ENCODE data around the gene INTS6L. TPM values are rescaled to one million over a fixed set of nuclear protein-coding genes. Genes with fewer than 3 reads are reported as not detected.
"Not testable (repeated sequence)": the region's sequence is repeated elsewhere in the genome, so short reads cannot be mapped to it uniquely, and the experiment has no call there.

Gene INTS6L
- total RNA-seq, 1 donor from 2014 or later, result 2.4 TPM

GRCh38 chrX:135581496-135581895, 61.0 kb downstream of the INTS6L start:
- intact Hi-C loops (cut with DNase I), result no loop called here
- DNase-seq (no peak), ATAC-seq (ENCODE audit: poor library complexity) (no peak)

DNA sequence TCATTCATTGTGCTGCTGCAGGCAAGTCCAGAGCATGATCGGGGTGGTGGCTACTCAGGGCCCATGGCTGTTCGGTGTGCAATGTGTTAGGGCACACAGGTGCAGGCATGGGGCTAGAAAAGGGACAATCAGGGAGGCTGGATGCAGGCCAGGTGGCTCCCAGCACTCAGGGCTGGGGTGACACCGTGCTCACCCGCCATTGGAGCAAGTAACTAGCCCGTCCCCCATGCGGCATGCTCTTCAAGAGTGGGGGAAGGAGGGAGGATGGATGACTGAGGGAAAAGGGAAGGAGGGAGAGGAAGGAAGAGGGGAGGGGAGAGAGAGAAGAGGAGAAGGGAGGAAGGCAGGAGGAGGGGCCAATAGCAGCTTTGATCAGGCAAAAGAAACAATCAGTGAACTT, 64.7 kb downstream of the INTS6L start:
- ATAC-seq (ENCODE audit: poor library complexity) (no peak), DNase-seq (no peak)
- intact Hi-C loops (cut with DNase I), result no loop called here

GRCh38 chrX:135591871-135592270, 71.4 kb downstream of the INTS6L start:
- no peak for DNase-seq
- ATAC-seq (ENCODE audit: poor library complexity), result no peak
- intact Hi-C loops (cut with DNase I), result no loop called here

- DNase-seq; intact Hi-C loops (cut with DNase I); ATAC-seq (ENCODE audit: poor library complexity): not testable (repeated sequence)
Measured at GRCh38 chrX:135594049-135594448, 73.6 kb downstream of the INTS6L start.

- DNase-seq; intact Hi-C loops (cut with DNase I); ATAC-seq (ENCODE audit: poor library complexity): not testable (repeated sequence)
Measured at GRCh38 chrX:135594453-135594852, 74.0 kb downstream of the INTS6L start.

- ATAC-seq (ENCODE audit: poor library complexity) (no peak), DNase-seq (no peak)
- intact Hi-C loops (cut with DNase I), result no loop called here
Measured at GRCh38 chrX:135595543-135595942, 75.1 kb downstream of the INTS6L start.

DNA sequence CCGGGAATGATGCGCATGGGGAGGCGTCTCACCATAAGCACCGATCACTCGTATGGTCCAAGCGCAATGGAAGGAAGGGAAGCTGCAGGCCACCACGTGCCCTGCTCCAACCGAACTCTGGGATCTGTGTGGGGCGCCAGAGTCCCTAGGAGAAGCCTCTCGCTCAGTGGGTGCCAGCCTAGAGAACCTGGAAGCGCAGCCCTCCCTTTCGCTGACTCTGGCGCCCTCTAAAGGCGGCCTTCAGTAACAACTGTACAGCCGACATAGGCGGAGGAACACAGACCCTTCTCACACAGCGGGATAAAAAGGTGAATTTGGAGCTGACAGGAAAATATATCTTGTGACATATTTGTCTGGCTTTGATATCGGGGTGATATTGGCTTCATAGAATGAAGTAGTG, 76.0 kb downstream of the INTS6L start:
- DNase-seq (peak; percentile 37), ATAC-seq (ENCODE audit: poor library complexity) (no peak)
- intact Hi-C loops (cut with DNase I), result no loop called here

DNA sequence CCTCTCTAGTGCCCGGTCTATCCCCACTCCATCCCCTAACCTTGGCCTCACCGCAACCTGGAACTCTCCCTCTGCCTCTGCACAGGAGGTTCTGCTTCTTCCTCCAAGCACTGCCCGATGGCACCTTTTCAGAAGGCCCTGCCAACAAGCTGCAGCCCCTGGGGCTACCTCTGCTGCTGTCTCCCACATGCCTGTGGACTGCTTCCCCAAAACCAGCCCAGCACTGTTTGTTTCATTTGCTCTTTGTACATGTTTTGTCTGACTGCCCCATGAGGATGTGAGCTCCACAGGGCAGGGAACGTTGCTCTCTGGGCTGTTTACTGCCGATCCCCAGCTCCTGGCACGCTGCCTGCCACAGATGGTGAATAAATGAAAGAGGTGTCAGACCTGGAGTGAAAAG, 85.4 kb downstream of the INTS6L start:
- no peak for ATAC-seq (ENCODE audit: poor library complexity)
- intact Hi-C loops (cut with DNase I), result no loop called here

DNA sequence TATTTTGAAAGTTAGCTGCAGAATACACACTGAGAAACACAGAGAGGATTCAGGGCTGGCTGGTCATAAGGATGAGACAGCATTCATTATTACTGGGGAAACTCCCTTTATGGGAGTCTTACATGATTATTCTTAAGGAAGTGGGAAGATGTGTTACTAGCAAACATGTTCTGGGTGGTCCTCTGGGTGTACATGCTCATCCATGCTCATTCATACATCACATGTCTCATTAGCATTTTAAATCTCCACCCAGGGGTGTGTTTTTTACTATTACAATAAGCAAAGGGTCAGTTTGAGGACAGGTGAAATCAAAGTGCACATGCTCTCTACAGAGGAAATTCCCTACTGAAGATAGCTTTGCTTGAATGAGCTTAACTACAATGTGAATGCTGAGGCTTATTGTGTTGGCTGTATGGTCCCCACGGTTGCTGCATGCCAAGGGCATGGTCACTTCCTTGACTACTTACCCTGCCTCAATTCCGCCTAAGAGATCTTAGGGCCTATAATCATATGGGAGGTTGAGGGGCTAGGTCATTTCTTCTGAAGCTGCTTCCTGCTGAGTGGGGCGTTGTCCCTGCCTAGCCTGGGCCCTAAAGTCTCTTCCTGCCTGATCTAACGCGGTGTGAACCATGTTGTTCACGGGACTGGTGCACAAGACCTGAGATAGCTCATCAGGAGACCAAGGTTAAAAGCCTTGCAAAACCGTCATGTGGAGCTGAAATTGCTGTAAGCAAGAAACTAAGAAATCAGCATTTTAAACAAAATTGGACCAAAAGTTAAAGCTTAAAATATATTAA, 104.1 kb downstream of the INTS6L start:
- intact Hi-C loops (cut with DNase I); ATAC-seq (ENCODE audit: poor library complexity): not testable (repeated sequence)

More for the DNA sequence above, 85.4 kb downstream of the INTS6L start:
- DNase-seq, result no peak

DNA sequence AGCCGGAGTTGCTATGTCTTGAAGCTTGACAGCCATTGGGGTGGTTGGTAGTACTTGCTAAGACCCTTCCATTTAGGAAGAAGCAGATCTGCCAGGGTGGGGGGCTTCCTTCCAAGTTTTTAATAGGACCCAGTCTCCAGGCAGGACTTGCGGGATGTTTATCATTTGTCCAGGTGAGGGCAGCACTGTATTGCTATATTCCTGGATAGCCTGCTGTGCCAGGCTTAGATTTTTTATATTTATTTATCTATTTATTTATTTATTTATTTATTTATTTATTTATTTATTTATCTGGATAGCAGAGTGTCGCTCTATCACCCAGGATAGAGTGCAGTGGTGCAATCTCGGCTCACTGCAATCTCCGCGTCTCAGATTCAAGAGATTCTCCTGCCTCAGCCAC, 105.5 kb downstream of the INTS6L start:
- ATAC-seq (ENCODE audit: poor library complexity), result no peak
- no peak for DNase-seq
- intact Hi-C loops (cut with DNase I), result no loop called here

More for the DNA sequence above, 104.1 kb downstream of the INTS6L start:
- not testable (repeated sequence) for DNase-seq

GRCh38 chrX:135629342-135629741, 108.9 kb downstream of the INTS6L start:
- no peak for ATAC-seq (ENCODE audit: poor library complexity)
- intact Hi-C loops (cut with DNase I), result no loop called here

More at GRCh38 chrX:135629342-135629741, 108.9 kb downstream of the INTS6L start:
- DNase-seq, result no peak

Other genes starting within 250 kb of the INTS6L start
- not detected for gene ETDC, start 211.2 kb upstream of the INTS6L start, total RNA-seq
- gene ZNF75D, start 176.6 kb upstream of the INTS6L start, total RNA-seq, result 3.6 TPM
- gene ZNF449, start 175.9 kb upstream of the INTS6L start, total RNA-seq, result 4.8 TPM
- gene SMIM10L2A, start 98.7 kb upstream of the INTS6L start, total RNA-seq, result 1.6 TPM
- not detected for gene CT45A1, start 193.0 kb downstream of the INTS6L start, total RNA-seq
- gene CT45A3, start 247.5 kb downstream of the INTS6L start, total RNA-seq, result not detected

Data from Right ventricle myocardium superior (tissue), 1 donor.